GM18909 (cell line): ENCODE results near the gene THPO.

Experiments
- ATAC-seq: cut with Tn5 transposase; IDR thresholded peaks from one replicate; pipeline ENCODE4 v1.9.1; 2021; ENCODE audit warnings: mild to moderate bottlenecking; ENCODE audit not compliant: unreplicated experiment, poor library complexity

Gene THPO

DNA sequence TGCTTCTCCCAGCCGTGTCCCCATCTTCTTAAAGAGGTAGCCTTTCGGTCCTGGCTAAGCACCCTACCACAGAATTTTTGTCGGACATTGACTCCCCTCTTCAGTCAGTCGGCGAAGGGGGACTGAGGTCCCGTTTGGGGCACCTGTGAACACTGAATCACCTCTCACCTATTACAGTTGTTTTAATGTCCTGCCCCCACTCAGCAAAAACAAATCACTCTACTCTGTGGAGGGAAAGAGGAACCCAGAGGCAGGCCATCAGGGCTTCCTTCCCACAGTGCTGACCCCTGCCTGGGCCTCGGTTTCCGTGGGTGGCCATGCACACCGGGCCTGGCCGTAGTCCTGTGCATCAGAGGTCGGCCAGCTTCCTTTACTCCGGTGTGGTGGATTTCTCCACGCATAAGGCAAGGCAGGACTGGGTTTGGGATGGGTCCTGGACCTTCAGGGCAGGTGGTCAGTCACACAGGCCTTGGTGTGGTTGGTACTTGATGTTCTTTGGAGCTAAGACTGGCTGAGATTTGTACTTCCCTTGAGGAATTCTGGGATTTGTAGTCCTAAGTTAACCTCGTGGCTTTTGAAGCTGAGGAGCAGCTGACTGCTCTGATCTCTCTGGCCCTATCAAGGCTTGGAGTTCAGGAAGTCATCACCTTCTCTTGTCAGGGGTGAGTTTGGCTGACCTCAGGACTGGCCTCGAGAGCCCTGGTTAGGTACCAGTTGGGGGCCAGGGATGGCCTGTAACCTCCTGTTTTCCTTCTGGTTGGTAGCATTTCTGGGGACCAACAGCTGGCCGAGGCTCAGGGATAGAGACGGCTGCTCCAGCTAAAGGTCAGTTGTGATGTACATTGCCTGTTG is 41.2 kb downstream of the THPO start:
- ATAC-seq = no peak

DNA sequence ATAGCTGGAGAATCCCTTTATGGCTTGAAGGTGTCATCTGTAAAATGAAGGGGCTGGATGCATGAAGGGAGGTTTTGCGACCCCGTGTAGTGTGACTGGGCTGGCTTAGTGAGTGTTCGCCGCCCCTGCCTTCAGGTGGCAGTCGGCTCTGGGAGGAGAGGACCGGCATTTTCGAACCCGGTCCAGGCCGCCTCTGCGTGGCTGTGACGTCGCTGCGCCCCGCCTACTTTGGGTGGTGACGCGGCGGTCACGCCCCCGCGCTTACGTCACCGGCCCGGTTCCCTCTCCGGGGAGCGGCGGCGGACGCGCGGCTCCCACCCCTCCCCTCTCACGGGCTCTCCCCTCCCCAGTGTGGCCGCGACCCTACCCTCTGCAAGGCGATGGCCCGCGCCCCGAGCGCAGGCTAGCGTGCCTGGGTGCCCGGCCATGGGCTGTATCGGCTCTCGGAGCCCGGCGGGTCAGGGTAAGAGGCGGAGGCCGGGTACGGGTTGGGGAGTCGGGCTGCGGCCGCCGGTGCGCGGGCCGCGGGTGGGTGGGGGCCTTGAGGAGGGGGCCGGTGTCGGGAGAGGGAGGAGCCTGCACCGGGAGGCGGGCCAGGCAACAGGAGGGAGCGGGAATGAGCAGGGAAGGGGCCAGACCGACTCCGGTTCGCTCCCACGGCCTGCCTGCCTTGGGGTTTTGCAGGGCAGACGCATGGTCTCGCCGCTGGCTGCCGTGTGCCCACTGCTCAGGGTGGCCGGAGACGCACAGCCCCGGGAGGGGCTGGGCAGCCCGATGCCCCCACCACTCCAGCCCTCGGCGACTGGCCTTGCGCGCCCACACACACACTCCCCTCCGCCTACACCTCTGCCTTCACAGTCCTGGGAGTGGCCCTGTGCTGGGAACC is 42.1 kb downstream of the THPO start:
- ATAC-seq = peak; percentile 71

DNA sequence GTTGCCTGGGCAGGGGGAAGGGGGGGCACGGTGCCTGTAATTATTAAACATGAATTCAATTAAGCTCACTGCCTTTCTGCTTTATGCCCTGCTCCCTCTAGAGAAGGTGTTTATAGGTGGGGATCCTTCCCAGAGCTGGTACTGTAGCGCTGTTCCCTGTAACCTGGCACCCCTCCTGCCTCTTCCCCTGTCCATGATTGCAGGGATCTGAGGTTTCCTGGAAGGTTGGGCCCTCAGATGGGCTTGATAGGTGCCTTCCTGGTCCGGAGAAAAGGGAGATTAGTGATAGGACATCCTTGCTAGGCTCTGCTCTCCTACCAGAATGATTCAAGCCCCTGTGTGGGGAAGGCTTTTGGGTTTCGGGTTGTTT is 42.7 kb downstream of the THPO start:
- no peak for ATAC-seq

DNA sequence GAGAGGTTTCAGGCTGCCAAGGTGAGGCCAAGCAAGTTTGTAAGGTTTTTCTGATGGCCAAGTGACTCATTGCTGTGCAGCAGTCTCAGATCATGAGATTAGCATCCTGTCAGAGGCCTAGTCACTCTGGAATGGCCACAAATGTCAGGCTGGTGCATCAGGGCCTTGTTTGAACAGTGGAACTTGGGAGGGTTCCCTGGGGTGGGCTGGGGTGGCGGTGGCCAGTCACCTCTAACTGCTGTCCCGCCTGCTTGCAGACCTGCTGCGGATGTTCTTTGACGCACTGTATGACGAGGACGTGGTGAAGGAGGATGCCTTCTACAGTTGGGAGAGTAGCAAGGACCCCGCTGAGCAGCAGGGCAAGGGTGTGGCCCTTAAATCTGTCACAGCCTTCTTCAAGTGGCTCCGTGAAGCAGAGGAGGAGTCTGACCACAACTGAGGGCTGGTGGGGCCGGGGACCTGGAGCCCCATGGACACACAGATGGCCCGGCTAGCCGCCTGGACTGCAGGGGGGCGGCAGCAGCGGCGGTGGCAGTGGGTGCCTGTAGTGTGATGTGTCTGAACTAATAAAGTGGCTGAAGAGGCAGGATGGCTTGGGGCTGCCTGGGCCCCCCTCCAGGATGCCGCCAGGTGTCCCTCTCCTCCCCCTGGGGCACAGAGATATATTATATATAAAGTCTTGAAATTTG is 43.4 kb downstream of the THPO start:
- ATAC-seq = no peak

DNA sequence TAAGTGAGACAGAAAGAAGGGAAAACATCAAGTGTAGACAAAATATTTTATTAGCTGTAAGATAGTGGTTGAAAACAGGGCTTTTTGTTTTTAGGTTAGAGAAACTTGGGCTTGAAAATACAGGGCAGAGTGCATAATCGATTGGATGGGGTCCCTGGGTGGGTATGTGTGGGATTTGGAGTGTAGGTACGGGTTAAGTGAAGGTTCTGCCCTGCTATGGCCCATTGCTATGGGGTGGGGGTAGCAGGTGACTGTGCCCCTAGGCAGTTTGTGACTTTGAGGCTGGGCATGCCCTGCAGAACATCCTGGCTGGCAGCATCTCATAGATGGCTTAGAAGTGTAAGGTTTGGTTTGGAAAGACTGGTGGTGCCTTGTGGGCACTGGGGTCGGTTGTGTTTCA is 44.3 kb downstream of the THPO start:
- no peak for ATAC-seq

DNA sequence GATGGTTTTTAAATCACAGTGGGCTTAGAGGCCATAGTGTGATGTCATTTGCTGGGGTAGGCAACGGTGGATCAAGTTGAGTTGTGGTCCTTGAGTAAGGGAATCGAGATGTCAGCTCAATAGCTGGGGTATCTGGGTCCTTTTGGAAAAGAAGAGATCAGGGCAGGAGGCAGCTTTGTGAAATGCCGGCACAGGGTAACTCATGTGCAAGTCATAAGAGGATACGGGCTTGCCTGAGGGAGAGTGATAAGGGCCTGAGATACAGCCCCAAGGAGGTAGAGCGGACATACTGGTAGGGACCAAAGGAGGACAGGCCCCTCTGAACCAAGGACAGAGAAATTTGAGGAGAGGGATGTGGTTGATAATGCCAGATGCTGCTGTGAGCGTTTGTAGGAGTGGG is 44.8 kb downstream of the THPO start:
- ATAC-seq = no peak

DNA sequence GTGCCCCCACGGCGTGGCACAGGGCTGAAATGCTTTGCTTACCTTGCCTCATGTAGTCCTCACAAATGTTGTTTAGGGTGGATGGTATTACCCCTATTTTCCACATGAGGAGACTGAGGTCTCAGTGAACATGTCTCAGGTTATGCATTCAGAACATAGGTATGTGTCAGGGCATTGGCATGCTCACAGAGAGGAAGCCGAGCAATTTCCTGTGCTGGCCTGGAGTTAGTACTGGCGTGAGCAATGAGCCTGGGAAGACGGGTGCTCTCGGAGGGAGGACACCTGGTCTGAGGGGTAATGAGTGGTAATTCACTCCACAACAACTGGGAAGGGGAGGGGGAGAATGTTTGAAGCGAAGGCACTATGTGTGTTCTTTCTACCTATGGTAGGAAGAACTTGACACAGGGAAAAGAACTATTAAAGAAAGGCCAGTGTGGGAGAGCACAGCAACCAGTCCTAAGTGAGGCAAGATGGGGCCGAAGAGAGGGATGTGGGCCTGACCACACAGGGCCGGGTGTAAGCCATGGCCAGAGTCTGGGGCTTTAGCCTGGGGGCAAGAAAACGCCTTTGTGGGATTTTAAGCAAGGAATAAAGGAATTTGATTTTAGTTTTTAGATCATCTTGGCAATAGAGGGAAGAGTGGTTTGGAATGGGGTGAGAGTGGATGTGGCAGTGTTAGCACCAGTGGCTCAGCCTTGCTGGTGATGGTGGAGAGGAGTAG is 45.5 kb downstream of the THPO start:
- no peak for ATAC-seq

DNA sequence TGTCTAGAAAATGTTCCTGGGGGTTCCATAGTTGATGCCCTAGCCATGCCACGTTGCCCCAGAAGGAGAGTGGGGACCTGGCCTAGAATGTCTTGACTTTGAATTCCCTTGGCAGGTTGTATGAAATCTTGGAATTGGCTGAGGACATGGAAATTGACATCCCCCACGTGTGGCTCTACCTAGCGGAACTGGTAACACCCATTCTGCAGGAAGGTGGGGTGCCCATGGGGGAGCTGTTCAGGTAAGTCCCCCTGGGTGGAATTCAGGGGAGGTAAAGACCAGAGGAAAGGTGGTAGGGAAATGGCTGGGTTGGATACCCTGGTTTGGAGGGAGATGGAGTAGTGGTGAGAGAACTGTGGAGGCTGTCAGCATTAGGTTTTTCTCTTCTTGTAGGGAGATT is 49.5 kb downstream of the THPO start:
- ATAC-seq = no peak

DNA sequence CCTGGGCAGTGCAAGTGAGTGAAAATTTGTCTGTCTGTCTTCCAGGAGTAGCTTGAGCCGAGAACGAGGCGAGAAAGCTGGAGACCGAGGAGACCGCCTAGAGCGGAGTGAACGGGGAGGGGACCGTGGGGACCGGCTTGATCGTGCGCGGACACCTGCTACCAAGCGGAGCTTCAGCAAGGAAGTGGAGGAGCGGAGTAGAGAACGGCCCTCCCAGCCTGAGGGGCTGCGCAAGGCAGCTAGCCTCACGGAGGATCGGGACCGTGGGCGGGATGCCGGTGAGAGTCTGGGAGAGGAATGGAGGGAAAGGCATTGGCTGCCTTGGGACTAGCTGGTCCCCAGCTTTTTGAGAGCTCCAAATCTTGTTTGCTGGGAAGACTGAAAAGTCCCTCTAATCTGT is 50.8 kb downstream of the THPO start:
- ATAC-seq = no peak

DNA sequence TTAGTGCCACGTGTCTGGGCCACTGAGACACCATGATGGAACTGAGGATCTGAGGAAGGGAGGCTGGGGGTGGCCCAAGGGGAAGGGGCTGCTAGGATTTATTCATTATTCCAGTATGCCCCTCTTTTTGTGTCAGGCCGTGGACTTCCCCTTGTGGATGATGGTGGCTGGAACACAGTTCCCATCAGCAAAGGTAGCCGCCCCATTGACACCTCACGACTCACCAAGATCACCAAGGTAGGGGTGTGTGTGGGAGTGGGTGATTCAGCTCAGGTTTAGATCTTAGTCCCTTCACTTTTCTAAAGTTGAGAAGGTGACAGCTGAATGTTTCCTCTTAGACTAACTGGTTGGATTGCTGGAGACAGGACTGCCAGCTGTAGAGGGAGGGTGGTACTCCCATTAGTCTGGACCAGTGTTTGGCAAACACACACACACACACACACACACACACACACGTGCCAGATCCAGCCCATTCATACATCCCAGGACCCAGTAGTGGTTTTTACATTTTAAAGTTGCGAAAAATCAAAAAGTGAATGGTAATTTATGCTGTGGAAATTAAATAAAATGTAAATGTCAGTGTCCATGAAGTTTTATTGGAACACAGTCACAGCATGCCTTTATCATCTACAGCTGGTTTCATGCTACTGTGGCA is 52.2 kb downstream of the THPO start:
- no peak for ATAC-seq

DNA sequence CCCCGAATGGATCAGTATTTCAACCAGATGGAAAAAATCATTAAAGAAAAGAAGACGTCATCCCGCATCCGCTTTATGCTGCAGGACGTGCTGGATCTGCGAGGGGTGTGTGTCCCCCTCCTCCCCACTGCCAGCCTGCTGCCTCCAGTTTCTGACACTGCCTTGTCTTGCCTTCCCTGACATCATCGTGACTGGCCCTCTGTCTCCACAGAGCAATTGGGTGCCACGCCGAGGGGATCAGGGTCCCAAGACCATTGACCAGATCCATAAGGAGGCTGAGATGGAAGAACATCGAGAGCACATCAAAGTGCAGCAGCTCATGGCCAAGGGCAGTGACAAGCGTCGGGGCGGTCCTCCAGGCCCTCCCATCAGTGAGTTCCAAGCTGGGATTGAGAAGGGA is 52.7 kb downstream of the THPO start:
- no peak for ATAC-seq

DNA sequence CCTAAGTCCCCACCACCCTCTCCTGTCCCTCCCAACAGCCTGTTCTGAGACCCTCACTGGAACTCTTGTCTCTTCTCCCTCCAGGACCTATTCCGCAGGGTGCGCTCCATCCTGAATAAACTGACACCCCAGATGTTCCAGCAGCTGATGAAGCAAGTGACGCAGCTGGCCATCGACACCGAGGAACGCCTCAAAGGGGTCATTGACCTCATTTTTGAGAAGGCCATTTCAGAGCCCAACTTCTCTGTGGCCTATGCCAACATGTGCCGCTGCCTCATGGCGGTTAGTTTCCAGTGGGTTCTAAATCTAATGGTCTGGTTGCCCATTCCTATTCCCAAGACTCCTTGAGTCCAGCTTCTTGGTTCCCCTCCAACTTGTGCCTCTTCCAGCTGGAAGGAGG is 54.3 kb downstream of the THPO start:
- ATAC-seq = no peak

DNA sequence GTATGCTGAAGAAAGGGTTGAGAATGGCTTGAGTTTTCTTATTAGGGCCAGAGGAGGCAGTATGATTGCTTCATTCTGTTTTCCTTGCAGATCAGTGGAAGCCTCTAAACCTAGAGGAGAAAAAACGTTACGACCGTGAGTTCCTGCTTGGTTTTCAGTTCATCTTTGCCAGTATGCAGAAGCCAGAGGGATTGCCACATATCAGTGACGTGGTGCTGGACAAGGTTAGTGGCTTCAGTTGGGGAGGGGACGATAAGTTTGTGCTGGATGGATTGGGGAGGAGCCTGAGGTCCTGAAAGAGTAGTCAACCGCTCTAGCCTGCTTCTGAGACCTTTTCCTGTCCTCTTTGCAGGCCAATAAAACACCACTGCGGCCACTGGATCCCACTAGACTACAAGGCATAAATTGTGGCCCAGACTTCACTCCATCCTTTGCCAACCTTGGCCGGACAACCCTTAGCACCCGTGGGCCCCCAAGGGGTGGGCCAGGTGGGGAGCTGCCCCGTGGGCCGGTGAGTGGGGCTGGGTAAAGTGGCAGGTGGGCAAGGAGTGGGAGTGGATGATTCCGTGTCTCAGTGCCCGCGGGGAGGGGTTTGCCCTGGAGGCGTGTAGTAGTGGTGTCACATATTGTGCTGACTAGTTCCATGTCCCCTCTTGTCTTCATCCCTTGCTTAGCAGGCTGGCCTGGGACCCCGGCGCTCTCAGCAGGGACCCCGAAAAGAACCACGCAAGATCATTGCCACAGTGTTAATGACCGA is 55.1 kb downstream of the THPO start:
- ATAC-seq = no peak
